Spleen (tissue), 11 donors: Measurements from ENCODE around the gene GPR173. TPM values are rescaled to one million over a fixed set of nuclear protein-coding genes. Genes with fewer than 3 reads are reported as not detected.

ENCODE experiments used
- DNase-seq: peaks from one replicate; pipeline ENCODE4 v3.0.0-alpha.2; 2020
- H3K27ac ChIP-seq, 8 donors: fragments of 200-600 bp; sonication (generic) in 7 of 8; 1 replicate in 4 of 8; 2 replicates in 4 of 8; pipeline versions ENCODE4 v1.5.0 to v1.8.0; 2016 to 2021; ENCODE audit warnings: inconsistent platforms in 4 of 8, mild to moderate bottlenecking in 4 of 8, moderate library complexity in 1 of 8
- H3K27me3 ChIP-seq, 7 donors: fragments of 200-600 bp; sonication (generic) in 6 of 7; replicated peaks in 1 of 7; 1 replicate in 4 of 7; 2 replicates in 3 of 7; pipeline versions ENCODE4 v1.5.0 to v1.8.0; 2016 to 2021; ENCODE audit warnings: inconsistent platforms in 3 of 7, mild to moderate bottlenecking in 1 of 7
- H3K36me3 ChIP-seq, 6 donors: fragments of 200-600 bp; sonication (generic) in 5 of 6; 1 replicate in 4 of 6; 2 replicates in 2 of 6; pipeline versions ENCODE4 v1.5.0 to v1.8.0; 2016 to 2021; ENCODE audit warnings: inconsistent platforms in 2 of 6
- H3K4me1 ChIP-seq, 6 donors: fragments of 200-600 bp; sonication (generic) in 5 of 6; 1 replicate in 3 of 6; 2 replicates in 3 of 6; pipeline versions ENCODE4 v1.5.0 to v1.8.0; 2016 to 2021; ENCODE audit warnings: inconsistent platforms in 3 of 6
- H3K4me3 ChIP-seq, 8 donors: fragments of 200-600 bp; sonication (generic) in 7 of 8; 1 replicate in 4 of 8; 2 replicates in 4 of 8; pipeline versions ENCODE4 v1.5.0 to v1.8.0; 2016 to 2021; ENCODE audit warnings: inconsistent platforms in 4 of 8, mild to moderate bottlenecking in 4 of 8, moderate library complexity in 2 of 8
- H3K9me3 ChIP-seq, 8 donors: fragments of 200-600 bp; sonication (generic) in 7 of 8; 1 replicate in 4 of 8; 2 replicates in 4 of 8; pipeline versions ENCODE4 v1.5.0 to v1.8.0; 2016 to 2021; ENCODE audit warnings: inconsistent platforms in 4 of 8
- POLR2A ChIP-seq, 3 donors: fragments of 450-650 bp; IDR thresholded peaks; one replicate each; pipeline ENCODE4 v1.5.1; 2017; ENCODE audit warnings: antibody characterized with exemption in 3 of 3, mild to moderate bottlenecking in 1 of 3
- POLR2AphosphoS5 ChIP-seq, 3 donors: sonication (generic); formaldehyde crosslinking; IDR thresholded peaks; one replicate each; pipeline ENCODE4 v1.5.1; 2017; ENCODE audit warnings: antibody characterized with exemption in 3 of 3
- WGBS, 5 donors: extraction: QIAGEN DNeasy Blood & Tissue Kit in 3 of 5; methylation state at CpG; one replicate each; pipeline versions ENCODE4 v1.1.5 to v1.1.7; 2013 to 2018; 5-methylcytosine and 5-hydroxymethylcytosine counted together
- intact Hi-C: fragments of 100-400 bp; cut with DNase I; formaldehyde crosslinking; loops from one replicate; pipeline ENCODE4 v1.15.0; 2023; ENCODE audit warnings: low total_unique reads
- polyA plus RNA-seq, 3 donors: library from polyadenylated mRNA; stranded (reverse); fragments of 200-250 nt; gene quantifications; one replicate each; pipeline ENCODE4 v1.2.1, GENCODE V29; 2013
- total RNA-seq, 7 donors: library from RNA; depleted of rRNA in 3 of 7; stranded (reverse); fragments of >200 nt in 3 of 7; fragmentation: NEBNext Ultra II Directional in 4 of 7; extraction: Animal tissue kit (Norgen Biotek cat#: 25700) in 4 of 7; gene quantifications; one replicate each; pipeline versions ENCODE4 v1.1.0 to v1.2.1, GENCODE V29; 2016 to 2021
- TF ChIP-seq, protein P1 (sequence below), 11 experiments: fragments of 200-600 bp in 7 of 11; fragments of 450-650 bp in 4 of 11; sonication (generic) in 4 of 11; IDR thresholded peaks in 8 of 11; conservative IDR thresholded peaks in 3 of 11; 1 replicate in 7 of 11; 2 replicates in 4 of 11; pipeline versions ENCODE4 v1.4.0 to v1.8.0; 2016 to 2021; ENCODE audit warnings: antibody characterized with exemption in 11 of 11, inconsistent platforms in 4 of 11, mild to moderate bottlenecking in 1 of 11
- donor health status: healthy with polysubstance abuse.
- donor health status: DM: no; HTN: no; CAD: no; lungs with moderate emphysema.
- donor health status: DM: no; HTN: no; CAD: no.
- donor health status: Bipolar disorder and iron deficiency.
- donor health status: healthy.
- donor health status: DM: no; HTN: no; CAD: no.
- donor health status: DM: yes; HTN: yes; CAD: no.

Gene GPR173
- total and polyA plus RNA-seq, 10 donors, result 0.44 to 4.4 (median 2.0) TPM

DNA sequence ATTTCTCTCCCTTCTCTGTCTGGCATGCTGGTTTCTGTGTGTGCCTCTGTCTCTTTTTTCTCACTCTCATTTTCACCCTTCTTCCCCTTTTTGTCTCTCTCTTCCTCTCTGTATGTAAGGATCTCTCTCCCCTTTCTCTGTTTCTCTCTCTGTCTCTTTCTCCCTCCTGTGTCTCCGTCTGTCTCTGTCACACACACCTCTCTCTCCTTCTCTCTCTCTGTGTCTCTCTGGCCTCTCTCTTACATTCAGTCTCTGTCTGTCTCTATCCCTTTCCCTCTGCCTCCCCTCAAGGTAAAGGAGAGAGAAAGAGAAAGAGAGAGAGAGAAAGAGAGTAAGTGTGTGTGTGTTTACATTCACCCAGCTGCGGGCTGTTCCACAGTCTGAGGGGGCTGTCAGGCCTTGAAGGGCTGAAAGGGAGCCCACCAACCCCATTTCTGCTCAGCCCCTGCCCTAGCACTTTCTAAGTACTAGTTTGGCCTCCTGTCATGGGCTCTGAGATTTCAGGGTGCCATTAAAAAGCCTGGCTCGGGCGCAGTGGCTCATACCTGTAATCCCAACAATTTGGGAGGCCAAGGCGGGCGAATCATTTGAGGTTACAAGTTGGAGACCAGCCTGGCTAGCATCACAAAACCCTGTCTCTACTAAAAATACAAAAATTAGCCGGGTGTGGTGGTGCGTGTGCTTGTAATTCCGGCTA lies 24.0 kb downstream of the GPR173 start:
- Histone ChIP-seq H3K36me3 (no peaks in the 10 kb centered on the region), H3K4me1 (peaks cover 0 to 11% (median 4%) of the 10 kb centered on the region in 6 donors), H3K4me3 (peak overlapping the region in 4 of 8 donors; percentile 32 to 66 (median 39)), H3K27ac (peak overlapping the region in 7 of 8 donors; percentile 7 to 83 (median 76)), H3K9me3 (no peaks in the 10 kb centered on the region), H3K27me3 (no peaks in the 10 kb centered on the region)
- intact Hi-C loops, result no loop called here
- 69 to 78% (median 72%) methylated on average over 8 to 9 of the region's 9 CpGs for WGBS, 5 donors
- DNase-seq, result peak; percentile 47
- TF ChIP-seq, protein P1, sequence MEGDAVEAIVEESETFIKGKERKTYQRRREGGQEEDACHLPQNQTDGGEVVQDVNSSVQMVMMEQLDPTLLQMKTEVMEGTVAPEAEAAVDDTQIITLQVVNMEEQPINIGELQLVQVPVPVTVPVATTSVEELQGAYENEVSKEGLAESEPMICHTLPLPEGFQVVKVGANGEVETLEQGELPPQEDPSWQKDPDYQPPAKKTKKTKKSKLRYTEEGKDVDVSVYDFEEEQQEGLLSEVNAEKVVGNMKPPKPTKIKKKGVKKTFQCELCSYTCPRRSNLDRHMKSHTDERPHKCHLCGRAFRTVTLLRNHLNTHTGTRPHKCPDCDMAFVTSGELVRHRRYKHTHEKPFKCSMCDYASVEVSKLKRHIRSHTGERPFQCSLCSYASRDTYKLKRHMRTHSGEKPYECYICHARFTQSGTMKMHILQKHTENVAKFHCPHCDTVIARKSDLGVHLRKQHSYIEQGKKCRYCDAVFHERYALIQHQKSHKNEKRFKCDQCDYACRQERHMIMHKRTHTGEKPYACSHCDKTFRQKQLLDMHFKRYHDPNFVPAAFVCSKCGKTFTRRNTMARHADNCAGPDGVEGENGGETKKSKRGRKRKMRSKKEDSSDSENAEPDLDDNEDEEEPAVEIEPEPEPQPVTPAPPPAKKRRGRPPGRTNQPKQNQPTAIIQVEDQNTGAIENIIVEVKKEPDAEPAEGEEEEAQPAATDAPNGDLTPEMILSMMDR (IDR thresholded peaks at IDR 0.05 in 8 of 11, conservative IDR thresholded peaks at IDR 0.05 in 3 of 11), result no peak
- no peak for TF ChIP-seq POLR2A (IDR thresholded peaks at IDR 0.05)
- TF ChIP-seq POLR2AphosphoS5 (IDR thresholded peaks at IDR 0.05), result no peak

DNA sequence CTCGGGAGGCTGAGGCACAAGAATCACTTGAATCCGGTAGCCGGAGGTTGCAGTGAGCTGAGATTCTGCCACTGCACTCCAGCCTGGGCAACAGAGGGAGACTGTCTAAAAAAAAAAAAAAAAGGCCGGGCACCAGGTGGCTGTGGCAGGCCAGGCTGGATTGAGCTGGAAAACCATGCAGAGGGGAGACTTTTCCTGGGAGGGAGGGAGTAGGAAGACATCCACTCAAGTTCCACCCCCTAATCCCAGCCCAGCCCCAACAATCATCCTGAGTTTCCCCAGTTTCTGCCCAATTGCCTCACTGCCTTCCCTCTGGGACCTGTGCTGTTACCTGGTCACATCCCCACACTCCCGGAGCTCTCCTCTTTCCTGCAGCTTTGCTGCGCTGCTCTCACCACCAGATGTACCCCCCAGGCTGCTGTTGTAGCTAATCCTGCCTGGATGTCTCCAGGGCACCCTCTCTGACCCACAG lies 24.6 kb downstream of the GPR173 start:
- intact Hi-C loops, result no loop called here
- H3K4me1 ChIP-seq, result peaks cover 0 to 11% (median 4%) of the 10 kb centered on the region in 6 donors
- DNase-seq, result peak; percentile 55
- H3K9me3 ChIP-seq, result no peaks in the 10 kb centered on the region
- H3K27ac ChIP-seq, result peak overlapping the region in 5 of 8 donors; percentile 70 to 83 (median 78)
- H3K27me3 ChIP-seq, result no peaks in the 10 kb centered on the region
- 72 to 87% (median 79%) methylated on average over 5 to 6 of the region's 6 CpGs for WGBS, 5 donors
- TF ChIP-seq POLR2AphosphoS5 (IDR thresholded peaks at IDR 0.05) (no peak), POLR2A (IDR thresholded peaks at IDR 0.05) (no peak)
- TF ChIP-seq, protein P1 (IDR thresholded peaks at IDR 0.05 in 8 of 11, conservative IDR thresholded peaks at IDR 0.05 in 3 of 11), result no peak
- no peak overlapping the region for H3K4me3 ChIP-seq
- H3K36me3 ChIP-seq, result no peaks in the 10 kb centered on the region

DNA sequence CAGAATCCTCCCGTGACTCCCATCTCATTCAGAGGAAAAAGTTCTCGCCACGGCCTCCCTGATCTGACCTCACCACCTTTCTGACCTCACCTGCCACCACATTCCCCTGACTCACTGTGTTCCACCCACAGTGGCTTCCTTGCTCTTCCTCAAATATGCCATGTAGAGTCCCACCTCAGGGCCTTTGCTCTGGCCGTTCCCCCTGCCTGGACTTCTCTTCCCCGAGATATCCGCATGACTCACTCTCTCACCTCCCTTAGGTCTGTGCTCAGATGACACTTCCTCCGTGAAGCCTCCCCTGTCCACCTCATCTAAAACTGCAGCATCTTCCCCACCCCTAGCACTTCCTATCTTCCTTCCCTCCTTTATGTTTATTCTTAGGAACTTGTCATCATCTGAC lies 26.4 kb downstream of the GPR173 start:
- Histone ChIP-seq H3K4me1 (peaks cover 0 to 11% (median 4%) of the 10 kb centered on the region in 6 donors), H3K4me3 (no peak overlapping the region), H3K27me3 (no peaks in the 10 kb centered on the region), H3K36me3 (no peaks in the 10 kb centered on the region), H3K27ac (no peak overlapping the region), H3K9me3 (no peaks in the 10 kb centered on the region)
- peak; percentile 49 for DNase-seq
- 80 to 87% (median 83%) methylated on average over 7 of the region's 7 CpGs for WGBS, 5 donors
- intact Hi-C loops, result no loop called here
- TF ChIP-seq POLR2AphosphoS5 (IDR thresholded peaks at IDR 0.05), result no peak
- TF ChIP-seq, protein P1 (IDR thresholded peaks at IDR 0.05 in 8 of 11, conservative IDR thresholded peaks at IDR 0.05 in 3 of 11), result no peak
- TF ChIP-seq POLR2A (IDR thresholded peaks at IDR 0.05), result no peak

DNA sequence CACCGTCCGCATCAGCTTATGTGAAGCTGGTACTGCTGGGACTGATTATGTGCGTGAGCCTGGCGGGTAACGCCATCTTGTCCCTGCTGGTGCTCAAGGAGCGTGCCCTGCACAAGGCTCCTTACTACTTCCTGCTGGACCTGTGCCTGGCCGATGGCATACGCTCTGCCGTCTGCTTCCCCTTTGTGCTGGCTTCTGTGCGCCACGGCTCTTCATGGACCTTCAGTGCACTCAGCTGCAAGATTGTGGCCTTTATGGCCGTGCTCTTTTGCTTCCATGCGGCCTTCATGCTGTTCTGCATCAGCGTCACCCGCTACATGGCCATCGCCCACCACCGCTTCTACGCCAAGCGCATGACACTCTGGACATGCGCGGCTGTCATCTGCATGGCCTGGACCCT lies 28.1 kb downstream of the GPR173 start:
- 92 to 97% (median 94%) methylated on average over 3 to 21 of the region's 21 CpGs for WGBS, 5 donors
- TF ChIP-seq, protein P1 (IDR thresholded peaks at IDR 0.05 in 8 of 11, conservative IDR thresholded peaks at IDR 0.05 in 3 of 11), result no peak
- TF ChIP-seq POLR2A (IDR thresholded peaks at IDR 0.05), result no peak
- no peak for TF ChIP-seq POLR2AphosphoS5 (IDR thresholded peaks at IDR 0.05)
- H3K27me3 ChIP-seq, result no peaks in the 10 kb centered on the region
- no peak overlapping the region for H3K4me3 ChIP-seq
- H3K4me1 ChIP-seq, result peaks cover 0 to 11% (median 4%) of the 10 kb centered on the region in 6 donors
- peak; percentile 69 for DNase-seq
- intact Hi-C loops, result no loop called here
- no peak overlapping the region for H3K27ac ChIP-seq
- H3K9me3 ChIP-seq, result no peaks in the 10 kb centered on the region
- H3K36me3 ChIP-seq, result no peaks in the 10 kb centered on the region
